H9 (cell line): Measurements from ENCODE around the gene DHRS7C. TPM values are rescaled to one million over a fixed set of nuclear protein-coding genes. Genes with fewer than 3 reads are reported as not detected.

Experiments used
- DNase-seq: peaks from one replicate; pipeline ENCODE4 v3.0.0-alpha.2; 2017
- H2AFZ ChIP-seq: one replicate; pipeline ENCODE4 v1.6.1; 2013; ENCODE audit warnings: mild to moderate bottlenecking, low read length, control low read depth, moderate library complexity
- H2AK5ac ChIP-seq: 2 replicates; pipeline ENCODE4 v1.6.1; 2013; ENCODE audit warnings: low read length, control low read depth, mixed read lengths; ENCODE audit not compliant: insufficient read length
- H2BK120ac ChIP-seq: one replicate; pipeline ENCODE4 v1.6.1; 2013; ENCODE audit warnings: low read depth, mild to moderate bottlenecking, low read length, control low read depth, inconsistent platforms; ENCODE audit not compliant: poor library complexity, severe bottlenecking
- H2BK12ac ChIP-seq: 2 replicates; pipeline ENCODE4 v1.6.1; 2013; ENCODE audit warnings: low read length, control low read depth, mixed read lengths, low read depth; ENCODE audit not compliant: insufficient read length
- H2BK15ac ChIP-seq: 2 replicates; pipeline ENCODE4 v1.6.1; 2013; ENCODE audit warnings: low read depth, low read length, control low read depth
- H2BK20ac ChIP-seq: one replicate; pipeline ENCODE4 v1.6.1; 2013; ENCODE audit warnings: low read depth, mild to moderate bottlenecking, low read length, control low read depth, inconsistent platforms; ENCODE audit not compliant: poor library complexity, severe bottlenecking
- H2BK5ac ChIP-seq: 2 replicates; pipeline ENCODE4 v1.6.1; 2013; ENCODE audit warnings: low read length, control low read depth, mixed read lengths; ENCODE audit not compliant: insufficient read length
- H3K14ac ChIP-seq: 2 replicates; pipeline ENCODE4 v1.6.1; 2013; ENCODE audit warnings: low read length, control low read depth; ENCODE audit not compliant: insufficient read depth
- H3K18ac ChIP-seq: 2 replicates; pipeline ENCODE4 v1.6.1; 2013; ENCODE audit warnings: low read depth, mild to moderate bottlenecking, mixed read lengths, low read length, control low read depth; ENCODE audit not compliant: insufficient read length
- H3K23ac ChIP-seq: 2 replicates; pipeline ENCODE4 v1.6.1; 2013; ENCODE audit warnings: low read length, control low read depth, mixed read lengths, low read depth; ENCODE audit not compliant: insufficient read length
- H3K23me2 ChIP-seq: 2 replicates; pipeline ENCODE4 v1.6.1; 2013; ENCODE audit warnings: low read depth, mild to moderate bottlenecking, mixed read lengths, low read length, control low read depth; ENCODE audit not compliant: insufficient read length, poor library complexity, severe bottlenecking
- H3K27ac ChIP-seq: 2 replicates; pipeline ENCODE4 v1.5.1; 2013; ENCODE audit warnings: low read length, control low read depth, mixed read lengths, low read depth; ENCODE audit not compliant: insufficient read length
- H3K27me3 ChIP-seq: 2 replicates; pipeline ENCODE4 v1.6.1; 2013; ENCODE audit warnings: low read length, control low read depth, inconsistent platforms; ENCODE audit not compliant: insufficient read depth
- H3K4ac ChIP-seq: 2 replicates; pipeline ENCODE4 v1.6.1; 2013; ENCODE audit warnings: low read depth, mild to moderate bottlenecking, control low read depth, inconsistent platforms, low read length, moderate library complexity
- H3K4me1 ChIP-seq: 2 replicates; pipeline ENCODE4 v1.6.1; 2013; ENCODE audit warnings: low read length, control low read depth, inconsistent platforms; ENCODE audit not compliant: insufficient read depth
- H3K4me2 ChIP-seq: 2 replicates; pipeline ENCODE4 v1.6.1; 2013; ENCODE audit warnings: low read length, control low read depth, mixed read lengths; ENCODE audit not compliant: insufficient read length, insufficient read depth
- H3K56ac ChIP-seq: 2 replicates; pipeline ENCODE4 v1.6.1; 2013; ENCODE audit warnings: low read depth, mild to moderate bottlenecking, mixed read lengths, low read length, control low read depth; ENCODE audit not compliant: insufficient read length
- H3K79me1 ChIP-seq: 2 replicates; pipeline ENCODE4 v1.6.1; 2013; ENCODE audit warnings: low read depth, mild to moderate bottlenecking, moderate library complexity, low read length, control low read depth, inconsistent platforms; ENCODE audit not compliant: insufficient read depth, poor library complexity, severe bottlenecking
- H3K79me2 ChIP-seq: 2 replicates; pipeline ENCODE4 v1.6.1; 2013; ENCODE audit warnings: low read length, control low read depth, inconsistent platforms; ENCODE audit not compliant: insufficient read depth
- H3K9ac ChIP-seq: 2 replicates; pipeline ENCODE4 v1.6.1; 2013; ENCODE audit warnings: low read length, control low read depth, mixed read lengths; ENCODE audit not compliant: insufficient read length; ENCODE audit errors: extremely low read depth
- H3K9me3 ChIP-seq: one replicate; pipeline ENCODE4 v1.6.1; 2013; ENCODE audit warnings: low read depth, low read length, inconsistent platforms; ENCODE audit not compliant: control insufficient read depth
- H3T11ph ChIP-seq: one replicate; pipeline ENCODE4 v1.6.1; 2013; ENCODE audit warnings: mild to moderate bottlenecking, low read length, control low read depth, inconsistent platforms
- H4K20me1 ChIP-seq: one replicate; pipeline ENCODE4 v1.6.1; 2013; ENCODE audit not compliant: control insufficient read depth, insufficient read length, insufficient read depth
- H4K5ac ChIP-seq: 2 replicates; pipeline ENCODE4 v1.6.1; 2013; ENCODE audit warnings: low read depth, mild to moderate bottlenecking, mixed read lengths, low read length, control low read depth; ENCODE audit not compliant: insufficient read length
- H4K8ac ChIP-seq: replicated peaks from 2 replicates; pipeline ENCODE4 v1.6.1; 2013; ENCODE audit warnings: low read length, control low read depth, mixed read lengths, low read depth; ENCODE audit not compliant: insufficient read length
- H4K91ac ChIP-seq: 2 replicates; pipeline ENCODE4 v1.6.1; 2013; ENCODE audit warnings: low read depth, mild to moderate bottlenecking, moderate library complexity, mixed read lengths, low read length, control low read depth; ENCODE audit not compliant: insufficient read length
- H3K27ac Mint-ChIP-seq, 3 experiments: 2 replicates in 2 of 3; 3 replicates in 1 of 3; pipeline ENCODE4 v1.8.0; 2020 to 2021; ENCODE audit warnings: mixed read lengths in 3 of 3, mild to moderate bottlenecking in 1 of 3, moderate library complexity in 1 of 3
- H3K27me3 Mint-ChIP-seq: 2 replicates; pipeline ENCODE4 v1.8.0; 2021; ENCODE audit warnings: low read depth, mild to moderate bottlenecking, moderate library complexity, mixed read lengths
- H3K36me3 Mint-ChIP-seq, 3 experiments: 2 replicates in 2 of 3; 3 replicates in 1 of 3; pipeline ENCODE4 v1.8.0; 2020 to 2021; ENCODE audit warnings: low read depth in 3 of 3, mixed read lengths in 3 of 3; ENCODE audit not compliant: insufficient read depth in 1 of 3
- H3K4me1 Mint-ChIP-seq, 2 experiments: 2 replicates each; pipeline ENCODE4 v1.8.0; 2020; ENCODE audit warnings: mixed read lengths in 2 of 2
- H3K4me3 Mint-ChIP-seq, 2 experiments: 2 replicates in 1 of 2; 3 replicates in 1 of 2; pipeline ENCODE4 v1.8.0; 2020 to 2021; ENCODE audit warnings: mild to moderate bottlenecking in 2 of 2, mixed read lengths in 2 of 2, moderate library complexity in 1 of 2
- H3K9me3 Mint-ChIP-seq, 2 experiments: 2 replicates in 1 of 2; 3 replicates in 1 of 2; pipeline ENCODE4 v1.8.0; 2020; ENCODE audit warnings: mild to moderate bottlenecking in 2 of 2, mixed read lengths in 2 of 2, moderate library complexity in 1 of 2
- CTCF ChIP-seq: fragments of 200-600 bp; sonication (generic); conservative IDR thresholded peaks from 3 replicates; pipeline ENCODE4 v1.8.0; 2021; ENCODE audit warnings: antibody characterized with exemption, mild to moderate bottlenecking
- WGBS: extraction: QIAGEN DNeasy Blood & Tissue Kit; methylation state at CpG from one replicate; pipeline ENCODE4 v1.1.7; 2013; ENCODE audit warnings: missing lambda C conversion rate, low lambda C conversion rate, mixed read lengths; ENCODE audit not compliant: insufficient read length; ENCODE audit errors: extremely low coverage; 5-methylcytosine and 5-hydroxymethylcytosine counted together
- total RNA-seq: library from RNA; stranded (reverse); gene quantifications from 2 replicates; pipeline ENCODE4 v1.2.1, GENCODE V29; 2021

The DHRS7C gene
- total RNA-seq, 1 experiment from 2014 or later = not detected

GRCh38 chr17:9776911-9777310 is 14.5 kb downstream of the DHRS7C start:
- Histone ChIP-seq H4K5ac (no peak overlapping the region), H3K4me1 (no peaks in the 10 kb centered on the region), H2BK5ac (no peak overlapping the region), H3K56ac (no peak overlapping the region), H4K8ac (no peak overlapping the region), H3K9me3 (no peaks in the 10 kb centered on the region), H2AK5ac (no peak overlapping the region), H3K4ac (no peak overlapping the region), H3T11ph (no peak overlapping the region), H4K20me1 (no peaks in the 10 kb centered on the region), H3K79me2 (no peaks in the 10 kb centered on the region), H2BK120ac (no peak overlapping the region), H3K23ac (no peak overlapping the region), H2BK12ac (no peak overlapping the region), H3K79me1 (no peaks in the 10 kb centered on the region), H3K9ac (no peak overlapping the region), H3K23me2 (no peaks in the 10 kb centered on the region), H3K18ac (no peak overlapping the region), H3K14ac (no peak overlapping the region), H2BK15ac (no peak overlapping the region), H2AFZ (no peak overlapping the region), H3K4me2 (no peak overlapping the region), H2BK20ac (no peak overlapping the region), H3K27ac (no peak overlapping the region), H4K91ac (no peak overlapping the region), H3K27me3 (no peaks in the 10 kb centered on the region)
- peaks cover 6 to 8% of the 10 kb centered on the region in 2 experiments for H3K4me1 Mint-ChIP-seq
- peaks cover 7 to 8% of the 10 kb centered on the region in 2 experiments; a peak in 4 of 5 replicates for H3K9me3 Mint-ChIP-seq
- WGBS = no CpG with 5 or more reads among the region's 9 CpGs
- peaks cover 6% of the 10 kb centered on the region for H3K27me3 Mint-ChIP-seq
- no peak for TF ChIP-seq CTCF
- no peak overlapping the region for H3K4me3 Mint-ChIP-seq
- peak overlapping the region in 1 of 3 experiments; percentile 41; a peak in 2 of 7 replicates for H3K27ac Mint-ChIP-seq
- no peak for DNase-seq
- H3K36me3 Mint-ChIP-seq = 0 out of 7 replicates have a peak, but pooled peaks cover 0 to 3% (median 0%) of the 10 kb centered on the region in 3 experiments
